Common myeloid progenitor, CD34-positive (primary cell): Measurements from ENCODE around the gene NLGN2.
A peak's percentile ranks its signal among the peaks of the same experiment; 100 is the strongest.

ENCODE experiments used
- CTCF ChIA-PET: fragments of 350-600 bp; sonication (Branson Sonifier 250); formaldehyde crosslinking; loops from one replicate; lab custom pipeline; 2021; ENCODE audit warnings: antibody characterized with exemption; lab: Charles Lee
- POLR2A ChIA-PET: fragments of 350-600 bp; sonication (Branson Sonifier 250); formaldehyde crosslinking; loops from one replicate; lab custom pipeline; 2021; ENCODE audit warnings: antibody characterized with exemption; lab: Charles Lee
- DNase-seq, 3 donors: peaks; one replicate each; pipeline versions ENCODE4 v3.0.0 to v3.0.0-alpha.2; 2013
- H3K27ac ChIP-seq, 2 experiments: 1 replicate in 1 of 2; 2 replicates in 1 of 2; pipeline ENCODE4 v1.7.0; 2013; ENCODE audit warnings: inconsistent platforms in 2 of 2, low read length in 2 of 2, mild to moderate bottlenecking in 2 of 2, low read depth in 1 of 2, moderate library complexity in 1 of 2; ENCODE audit not compliant: severe bottlenecking in 2 of 2, insufficient read depth in 1 of 2, poor library complexity in 1 of 2
- H3K27me3 ChIP-seq, 5 experiments: replicated peaks in 2 of 5; 1 replicate in 3 of 5; 2 replicates in 2 of 5; pipeline versions ENCODE4 v1.6.1 to v1.7.0; 2013; ENCODE audit warnings: low read length in 4 of 5, mild to moderate bottlenecking in 2 of 5, moderate library complexity in 2 of 5, inconsistent platforms in 1 of 5; ENCODE audit not compliant: insufficient read depth in 5 of 5, control insufficient read depth in 4 of 5
- H3K36me3 ChIP-seq, 4 experiments: 1 replicate in 2 of 4; 2 replicates in 2 of 4; pipeline versions ENCODE4 v1.6.1 to v1.7.0; 2013; ENCODE audit warnings: low read length in 3 of 4, control low read depth in 1 of 4, mild to moderate bottlenecking in 1 of 4; ENCODE audit not compliant: control insufficient read depth in 4 of 4, insufficient read depth in 4 of 4
- H3K4me1 ChIP-seq, 4 experiments: 1 replicate in 3 of 4; 2 replicates in 1 of 4; pipeline versions ENCODE4 v1.6.1 to v1.7.1; 2013; ENCODE audit warnings: low read length in 3 of 4, mild to moderate bottlenecking in 3 of 4, control low read depth in 1 of 4, inconsistent platforms in 1 of 4, moderate library complexity in 1 of 4; ENCODE audit not compliant: control insufficient read depth in 4 of 4, insufficient read depth in 4 of 4; ENCODE audit errors: control extremely low read depth in 1 of 4
- H3K4me3 ChIP-seq, 7 experiments: 1 replicate in 4 of 7; 2 replicates in 3 of 7; pipeline versions ENCODE4 v1.5.1 to v1.7.0; 2013; ENCODE audit warnings: mild to moderate bottlenecking in 7 of 7, low read length in 6 of 7, moderate library complexity in 6 of 7, inconsistent platforms in 2 of 7, low read depth in 2 of 7, control low read depth in 1 of 7; ENCODE audit not compliant: insufficient read depth in 4 of 7, control insufficient read depth in 1 of 7; ENCODE audit errors: extremely low read depth in 1 of 7
- H3K9me3 ChIP-seq, 5 experiments: 1 replicate in 4 of 5; 2 replicates in 1 of 5; pipeline versions ENCODE4 v1.6.1 to v1.7.1; 2013; ENCODE audit warnings: low read length in 4 of 5, mild to moderate bottlenecking in 2 of 5, inconsistent platforms in 1 of 5, low read depth in 1 of 5, moderate library complexity in 1 of 5; ENCODE audit not compliant: control insufficient read depth in 4 of 5, insufficient read depth in 2 of 5; ENCODE audit errors: control extremely low read depth in 1 of 5
- WGBS: methylation state at CpG from one replicate; pipeline ENCODE4 v1.1.5; 2013; ENCODE audit not compliant: insufficient coverage; 5-methylcytosine and 5-hydroxymethylcytosine counted together

The NLGN2 gene

GRCh38 chr17:7438656-7439460 is 31.2 kb downstream of the NLGN2 start:
- ChIA-PET CTCF (interaction anchor here (0.6 to 5.6 kb wide), 7 partner anchors 16 to 122 kb away, joined by 3 to 40 read pairs (median 6); partner anchors contain the start of genes POLR2A, TMEM95 and ZBTB4), POLR2A (interaction anchor here (0.7 to 2.8 kb wide), 3 partner anchors 29 to 45 kb away, joined by 3 to 11 read pairs (median 3); partner anchors contain the start of genes POLR2A and ZBTB4)
- no peak for DNase-seq
- H3K4me3 ChIP-seq = peak overlapping the region in 5 of 7 experiments; percentile 30 to 95 (median 64)
- 32% methylated on average over 4 of the region's 11 CpGs for WGBS
- H3K9me3 ChIP-seq = no peaks in the 10 kb centered on the region
- no peak overlapping the region for H3K27ac ChIP-seq
- H3K36me3 ChIP-seq = no peaks in the 10 kb centered on the region
- peaks cover 0 to 50% (median 17%) of the 10 kb centered on the region in 5 experiments for H3K27me3 ChIP-seq
- H3K4me1 ChIP-seq = peaks cover 0 to 59% (median 55%) of the 10 kb centered on the region in 4 experiments

GRCh38 chr17:7439462-7440112 is 31.9 kb downstream of the NLGN2 start, which contains the start of gene FGF11:
TSS of gene FGF11 (plus strand) at chr17:7439512. CDS start at chr17:7439621, 109 bp downstream.
- H3K27ac ChIP-seq = no peak within 1 kb of the TSS
- H3K4me3 ChIP-seq = peak within 1 kb of the TSS; percentile 42 to 95 (median 63)
- no peaks in the 10 kb centered on the region for H3K36me3 ChIP-seq
- ChIA-PET CTCF (interaction anchor here (0.6 to 5.6 kb wide), 5 partner anchors 15 to 121 kb away, joined by 3 to 40 read pairs (median 4); partner anchors contain the start of gene POLR2A), POLR2A (interaction anchor here (2.8 kb wide), 1 partner anchor 45 kb away, joined by 11 read pairs; the partner anchor contains the start of gene POLR2A)
- 2% methylated on average over 41 of the region's 50 CpGs for WGBS
- H3K9me3 ChIP-seq = no peaks in the 10 kb centered on the region
- DNase-seq = no peak
- H3K27me3 ChIP-seq = peaks cover 0 to 58% (median 19%) of the 10 kb centered on the region in 5 experiments
- peaks cover 1 to 60% (median 57%) of the 10 kb centered on the region in 4 experiments for H3K4me1 ChIP-seq

- DNase-seq = peak in 2 of 3 donors; percentile 48 to 63
- Histone ChIP-seq H3K27me3 (peaks cover 0 to 64% (median 21%) of the 10 kb centered on the region in 5 experiments), H3K36me3 (no peaks in the 10 kb centered on the region), H3K27ac (no peak overlapping the region), H3K9me3 (no peaks in the 10 kb centered on the region), H3K4me3 (peak overlapping the region; percentile 42 to 72 (median 58)), H3K4me1 (peaks cover 3 to 67% (median 62%) of the 10 kb centered on the region in 4 experiments)
- POLR2A ChIA-PET = interaction anchor here (0.5 to 2.8 kb wide), 3 partner anchors 44 to 84 kb away, joined by 3 to 11 read pairs (median 3); partner anchors contain the start of gene POLR2A
- CTCF ChIA-PET = interaction anchor here (0.8 to 5.6 kb wide), 12 partner anchors 10 to 85 kb away, joined by 3 to 40 read pairs (median 3); partner anchors contain the start of gene POLR2A
- WGBS = under 1% methylated on average over 28 of the region's 46 CpGs
These were observed 32.6 kb downstream of the NLGN2 start for GRCh38 chr17:7440113-7440833.

- Histone ChIP-seq H3K27ac (no peak overlapping the region), H3K27me3 (peaks cover 2 to 70% (median 24%) of the 10 kb centered on the region in 5 experiments), H3K9me3 (no peaks in the 10 kb centered on the region), H3K4me1 (peaks cover 3 to 69% (median 62%) of the 10 kb centered on the region in 4 experiments), H3K36me3 (no peaks in the 10 kb centered on the region), H3K4me3 (peak overlapping the region in 5 of 7 experiments; percentile 54 to 72 (median 60))
- POLR2A ChIA-PET = interaction anchor here (0.5 to 2.8 kb wide), 9 partner anchors 36 to 1885 kb away, joined by 3 to 11 read pairs (median 5); partner anchors contain the start of gene POLR2A
- DNase-seq = peak in 2 of 3 donors; percentile 81 to 84
- CTCF ChIA-PET = interaction anchor here (0.8 to 5.6 kb wide), 11 partner anchors 10 to 85 kb away, joined by 3 to 40 read pairs (median 3); no protein-coding TSS in a partner anchor
- 1% methylated on average over 9 of the region's 12 CpGs for WGBS
These were observed 33.2 kb downstream of the NLGN2 start for GRCh38 chr17:7440834-7441195.

GRCh38 chr17:7441266-7441665 is 33.6 kb downstream of the NLGN2 start:
- WGBS = 96% methylated on average over 6 of the region's 7 CpGs
- no peaks in the 10 kb centered on the region for H3K36me3 ChIP-seq
- CTCF ChIA-PET = interaction anchor here (0.8 to 5.6 kb wide), 12 partner anchors 9 to 86 kb away, joined by 3 to 40 read pairs (median 3); no protein-coding TSS in a partner anchor
- no peak overlapping the region for H3K4me3 ChIP-seq
- peaks cover 4 to 74% (median 26%) of the 10 kb centered on the region in 5 experiments for H3K27me3 ChIP-seq
- peaks cover 3 to 67% (median 58%) of the 10 kb centered on the region in 4 experiments for H3K4me1 ChIP-seq
- H3K9me3 ChIP-seq = no peaks in the 10 kb centered on the region
- no peak for DNase-seq
- H3K27ac ChIP-seq = no peak overlapping the region
- POLR2A ChIA-PET = interaction anchor here (0.5 to 2.8 kb wide), 9 partner anchors 36 to 1885 kb away, joined by 3 to 11 read pairs (median 5); partner anchors contain the start of gene POLR2A

GRCh38 chr17:7442142-7442541 is 34.5 kb downstream of the NLGN2 start:
- Histone ChIP-seq H3K4me1 (peaks cover 3 to 60% (median 53%) of the 10 kb centered on the region in 4 experiments), H3K36me3 (no peaks in the 10 kb centered on the region), H3K9me3 (no peaks in the 10 kb centered on the region), H3K4me3 (no peak overlapping the region), H3K27ac (no peak overlapping the region), H3K27me3 (peaks cover 4 to 83% (median 32%) of the 10 kb centered on the region in 5 experiments)
- WGBS = no CpG with 5 or more reads among the region's 2 CpGs
- DNase-seq = no peak
- ChIA-PET POLR2A (no interaction called here), CTCF (interaction anchor here (1.6 to 5.6 kb wide), 4 partner anchors 12 to 61 kb away, joined by 3 to 40 read pairs (median 6); no protein-coding TSS in a partner anchor)
